Stimulated activated CD8-positive, alpha-beta memory T cell treated with anti-CD3 and anti-CD28 coated beads, Interleukin-4, amount 100 ng/mL, for 48 hours (primary cell): ENCODE measurements around the gene PDXK.
"Not testable (repeated sequence)": the region's sequence is repeated elsewhere in the genome, so short reads cannot be mapped to it uniquely, and the experiment has no call there.

Experiments
- DNase-seq: peaks from one replicate; pipeline ENCODE4 v3.0.0-alpha.2; 2020

PDXK gene

GRCh38 chr21:43718872-43719747, at the start of gene PDXK:
PDXK (plus strand) TSS chr21:43719129; CDS start chr21:43719295, 166 bp downstream.
- DNase-seq: peak; percentile 82

DNA sequence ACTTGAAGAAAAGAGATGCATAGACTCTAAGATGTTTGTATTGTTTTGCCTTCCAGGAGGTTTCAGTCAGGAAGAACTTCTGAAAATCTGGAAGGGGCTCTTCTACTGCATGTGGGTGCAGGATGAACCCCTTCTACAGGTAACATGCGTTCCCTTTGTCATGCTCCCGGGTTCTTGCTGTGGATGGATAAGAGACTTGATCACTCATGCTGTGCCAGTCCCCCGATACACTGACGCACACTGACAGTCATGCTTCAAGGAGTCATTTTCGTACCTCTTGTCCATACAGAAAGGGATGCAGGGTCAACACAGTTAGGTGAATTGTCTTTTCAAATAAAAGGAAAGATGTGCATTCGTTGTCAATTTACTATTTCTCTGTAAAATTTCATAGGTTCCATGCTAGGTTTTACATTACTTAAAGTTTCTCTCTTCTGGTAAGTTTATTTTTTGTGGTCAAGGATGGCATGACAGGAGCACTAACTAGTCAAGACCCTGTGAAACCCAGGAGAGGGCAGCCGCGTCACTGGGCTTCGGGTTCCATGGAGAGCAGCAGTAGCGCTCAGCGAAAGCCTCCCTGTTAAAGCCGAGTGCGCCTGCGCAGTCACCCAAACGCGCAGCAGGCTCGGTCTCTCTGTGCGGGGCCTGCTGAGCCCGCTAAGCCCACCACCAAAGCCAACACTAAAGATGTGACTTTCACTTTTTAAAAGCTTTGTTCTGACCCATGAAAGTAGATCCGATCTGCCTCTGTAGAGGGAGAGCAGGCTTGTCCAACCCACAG, 48.9 kb upstream of the PDXK start:
- no peak for DNase-seq

GRCh38 chr21:43675871-43676270, 43.1 kb upstream of the PDXK start:
- DNase-seq: no peak

DNA sequence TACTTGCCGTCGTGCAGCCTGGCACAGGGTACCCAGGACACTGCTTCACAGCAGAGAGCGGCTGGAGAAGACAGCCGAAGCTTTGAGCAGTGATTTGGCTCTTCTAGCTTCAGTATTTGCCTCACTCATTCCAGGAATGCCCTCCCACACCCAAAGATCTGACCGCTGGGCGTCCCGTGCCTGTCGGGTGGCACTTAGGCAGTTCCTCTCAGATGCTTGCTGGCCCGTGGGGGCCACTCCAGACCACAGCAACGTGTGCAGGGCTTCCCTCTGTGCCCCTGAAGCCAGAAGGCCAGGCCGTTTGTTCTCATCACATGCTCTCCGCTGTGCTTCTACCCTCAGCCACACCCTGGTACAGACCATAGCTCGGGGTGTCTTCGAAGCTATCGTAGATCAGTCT, 42.5 kb upstream of the PDXK start:
- no peak for DNase-seq

- DNase-seq: no peak
Measured at GRCh38 chr21:43679951-43680350, 39.0 kb upstream of the PDXK start.

GRCh38 chr21:43680421-43680820, 38.5 kb upstream of the PDXK start:
- not testable (repeated sequence) for DNase-seq

DNA sequence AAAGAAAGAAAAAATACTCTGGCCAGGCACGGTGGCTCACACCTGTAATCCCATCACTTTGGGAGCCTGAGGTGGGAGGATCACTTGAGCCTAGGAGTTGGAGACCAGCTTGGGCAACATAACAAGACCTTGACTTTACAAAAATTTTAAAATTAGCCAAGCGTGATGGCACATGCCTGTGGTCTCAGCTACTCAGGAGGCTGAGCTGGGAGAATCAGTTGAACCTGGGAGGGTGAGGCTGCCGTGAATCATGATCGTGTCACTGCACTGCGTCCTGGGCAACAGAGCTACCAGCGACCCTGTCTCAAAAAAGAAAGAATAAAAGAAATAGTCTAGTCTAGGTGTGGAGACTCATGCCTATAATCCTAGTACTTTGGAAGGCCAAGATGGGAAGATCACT, 37.3 kb upstream of the PDXK start:
- no peak for DNase-seq

GRCh38 chr21:43684424-43684823, 34.5 kb upstream of the PDXK start:
- no peak for DNase-seq

GRCh38 chr21:43686811-43687565, 31.9 kb upstream of the PDXK start:
- no peak for DNase-seq

DNA sequence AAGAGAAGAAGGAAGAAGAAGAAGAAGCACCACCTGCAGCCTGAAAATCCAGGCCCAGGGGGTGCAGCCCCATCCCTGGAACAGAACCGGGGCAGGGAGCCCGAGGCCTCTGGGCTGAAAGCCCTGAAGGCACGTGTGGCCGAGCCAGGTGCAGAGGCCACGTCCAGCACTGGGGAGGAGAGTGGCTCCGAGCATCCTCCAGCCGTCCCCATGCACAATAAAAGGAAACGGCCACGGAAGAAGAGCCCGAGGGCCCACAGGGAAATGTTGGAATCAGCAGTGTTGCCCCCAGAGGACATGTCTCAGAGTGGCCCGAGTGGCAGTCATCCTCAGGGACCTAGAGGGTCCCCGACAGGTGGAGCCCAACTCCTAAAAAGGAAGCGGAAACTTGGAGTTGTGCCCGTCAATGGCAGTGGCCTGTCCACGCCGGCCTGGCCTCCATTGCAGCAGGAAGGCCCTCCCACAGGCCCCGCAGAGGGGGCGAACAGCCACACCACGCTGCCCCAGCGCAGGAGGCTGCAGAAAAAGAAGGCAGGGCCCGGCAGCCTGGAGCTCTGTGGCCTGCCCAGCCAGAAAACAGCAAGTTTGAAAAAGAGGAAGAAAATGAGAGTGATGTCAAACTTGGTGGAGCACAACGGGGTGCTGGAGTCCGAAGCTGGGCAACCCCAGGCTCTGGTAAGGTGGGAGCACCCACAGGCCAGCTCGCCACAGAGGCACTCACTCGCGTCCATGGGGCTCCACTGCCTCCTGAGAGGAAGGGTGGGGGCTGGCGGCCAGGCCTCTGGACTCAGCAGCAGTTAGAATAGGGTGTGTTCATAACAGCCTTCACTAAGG, 31.1 kb upstream of the PDXK start:
- DNase-seq: no peak

GRCh38 chr21:43688906-43689305, 30.0 kb upstream of the PDXK start:
- DNase-seq: no peak

DNA sequence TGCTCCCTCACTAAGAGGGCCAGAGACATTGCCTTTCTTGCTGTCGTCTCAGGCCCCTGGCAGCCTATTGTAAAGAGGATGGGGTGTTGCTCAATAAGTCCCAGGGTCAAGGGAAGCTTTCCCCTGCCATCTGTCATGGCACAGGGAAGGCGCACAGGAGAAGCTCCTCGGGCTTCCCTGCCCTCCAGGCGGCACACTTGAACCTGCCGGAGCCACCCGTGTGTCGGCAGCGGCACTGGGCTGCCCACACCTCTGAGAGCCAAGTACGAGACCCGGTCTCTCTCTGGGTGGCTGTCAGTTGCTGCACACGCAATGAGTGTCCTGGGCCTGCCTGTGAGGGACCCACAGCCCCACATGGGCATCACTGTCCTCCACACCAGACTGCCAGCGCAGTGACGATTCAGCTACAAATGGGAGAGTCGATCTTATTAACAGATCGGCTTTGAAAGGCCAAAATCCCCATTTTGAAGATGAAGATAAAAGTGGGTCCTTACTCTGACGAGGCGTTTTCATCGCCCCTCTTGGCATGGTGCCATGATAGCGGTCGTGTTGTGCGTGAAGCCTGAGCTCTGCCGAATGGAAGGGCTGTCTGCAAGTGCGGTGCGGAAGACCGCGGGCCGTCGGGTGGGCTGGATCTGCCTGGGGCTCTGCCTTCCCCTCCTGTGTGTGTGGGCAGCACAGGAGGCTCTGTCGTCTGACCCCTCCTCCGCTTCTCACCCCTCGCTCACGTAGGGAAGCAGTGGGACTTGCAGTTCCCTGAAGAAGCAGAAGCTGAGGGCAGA, 29.2 kb upstream of the PDXK start:
- no peak for DNase-seq

DNA sequence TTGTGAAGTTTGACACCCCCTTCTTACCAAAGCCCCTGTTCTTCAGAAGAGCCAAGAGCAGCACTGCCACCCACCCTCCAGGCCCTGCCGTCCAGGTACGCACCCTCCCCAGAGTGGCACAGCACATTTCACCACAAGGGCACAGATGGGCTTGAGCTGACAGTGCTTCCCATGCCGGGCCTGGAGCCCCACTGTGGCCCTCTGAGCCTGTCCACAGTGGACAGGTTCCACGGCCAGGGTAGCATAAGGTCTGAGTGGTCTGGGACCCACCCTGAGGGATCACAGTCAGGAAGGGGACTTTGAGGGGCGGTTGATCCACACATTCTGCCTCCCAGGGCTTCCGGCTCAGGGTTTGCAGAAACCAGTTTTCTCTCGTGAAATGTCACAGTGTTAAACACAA, 28.6 kb upstream of the PDXK start:
- no peak for DNase-seq

DNA sequence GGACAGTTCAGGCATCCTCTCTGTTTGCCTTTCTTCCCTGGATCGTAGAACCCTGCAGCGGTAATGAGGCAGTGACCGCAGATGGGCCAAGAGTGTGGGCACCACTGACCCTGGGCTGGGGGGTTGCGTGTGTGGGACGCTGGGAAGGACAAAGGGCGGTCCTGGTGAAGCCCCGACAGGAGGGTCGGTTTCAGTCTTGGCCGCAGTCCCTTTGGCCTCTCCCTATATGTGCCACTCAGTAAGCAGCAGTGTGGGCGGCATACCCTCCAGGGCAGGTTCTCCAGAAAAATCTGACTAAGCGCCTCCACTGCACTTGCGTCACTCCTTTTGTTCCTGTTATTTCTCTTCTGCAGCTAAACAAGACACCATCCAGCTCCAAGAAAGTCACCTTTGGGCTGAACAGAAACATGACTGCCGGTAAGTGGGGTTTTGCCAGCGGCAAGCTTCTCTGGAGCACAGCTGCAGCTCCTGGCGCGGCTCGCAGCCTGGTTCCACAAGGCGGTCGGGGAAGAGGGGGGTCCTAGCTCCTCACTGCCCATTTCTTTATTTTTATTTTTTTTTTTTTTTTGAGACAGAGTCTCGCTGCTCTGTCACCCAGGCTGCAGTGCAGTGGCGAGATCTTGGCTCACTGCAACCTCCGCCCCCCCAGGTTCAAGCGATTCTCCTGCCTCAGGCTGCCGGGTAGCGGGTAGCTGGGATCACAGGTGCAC, 27.7 kb upstream of the PDXK start:
- no peak for DNase-seq

DNA sequence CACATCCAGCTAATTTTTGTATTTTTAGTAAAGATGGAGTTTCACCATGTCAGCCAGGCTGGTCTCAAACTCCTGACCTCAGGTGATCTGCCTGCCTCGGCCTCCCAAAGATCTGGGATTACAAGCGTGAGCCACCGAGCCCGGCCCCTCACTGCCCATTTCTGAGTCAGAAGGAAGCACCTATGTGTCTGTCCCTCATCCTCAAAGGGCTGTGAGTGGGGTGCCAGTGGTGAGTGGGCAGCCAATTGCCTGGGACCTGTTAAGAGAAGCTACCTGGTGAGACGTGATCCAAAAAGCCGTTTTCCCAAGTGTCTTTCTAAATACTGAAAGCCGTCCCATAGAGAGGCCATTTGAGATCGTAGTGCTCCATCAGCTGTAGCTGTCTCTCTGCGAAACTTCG, 27.1 kb upstream of the PDXK start:
- DNase-seq: no peak

DNA sequence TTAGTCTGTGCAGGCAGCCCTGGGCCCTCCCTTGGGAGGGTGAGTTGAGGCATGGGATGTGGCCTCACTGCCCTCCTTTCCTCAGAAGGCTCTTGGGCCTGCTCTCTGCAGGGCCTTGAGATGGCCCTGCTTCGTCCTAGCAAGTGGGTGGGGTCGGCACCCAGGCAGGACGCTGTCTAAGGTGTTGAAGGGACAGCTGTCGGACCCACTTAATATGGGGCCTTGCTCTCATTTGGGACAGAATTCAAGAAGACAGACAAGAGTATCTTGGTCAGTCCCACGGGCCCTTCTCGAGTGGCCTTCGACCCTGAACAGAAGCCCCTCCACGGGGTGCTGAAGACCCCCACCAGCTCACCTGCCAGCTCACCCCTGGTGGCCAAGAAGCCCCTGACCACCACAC, 26.0 kb upstream of the PDXK start:
- no peak for DNase-seq

DNA sequence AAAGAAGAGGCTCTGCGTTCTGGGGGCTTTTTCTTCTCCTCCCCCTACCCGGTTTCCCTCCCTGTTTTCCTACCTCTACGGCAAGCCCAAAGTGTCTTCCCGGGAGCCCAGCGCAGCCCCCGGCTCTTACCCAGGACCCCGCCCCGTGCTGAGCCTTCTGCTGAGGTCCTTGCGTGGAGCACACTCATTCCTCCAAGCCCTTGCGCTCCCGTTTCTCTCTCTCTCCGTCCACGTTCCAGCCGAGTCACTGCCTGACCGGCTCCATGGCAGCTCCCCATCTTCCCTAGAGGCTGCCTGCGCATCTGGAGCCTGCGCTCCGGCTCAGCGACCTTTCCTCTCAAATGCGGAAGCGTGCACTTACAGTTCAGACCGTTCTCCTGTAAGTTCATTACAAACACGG, 24.9 kb upstream of the PDXK start:
- DNase-seq: no peak

DNA sequence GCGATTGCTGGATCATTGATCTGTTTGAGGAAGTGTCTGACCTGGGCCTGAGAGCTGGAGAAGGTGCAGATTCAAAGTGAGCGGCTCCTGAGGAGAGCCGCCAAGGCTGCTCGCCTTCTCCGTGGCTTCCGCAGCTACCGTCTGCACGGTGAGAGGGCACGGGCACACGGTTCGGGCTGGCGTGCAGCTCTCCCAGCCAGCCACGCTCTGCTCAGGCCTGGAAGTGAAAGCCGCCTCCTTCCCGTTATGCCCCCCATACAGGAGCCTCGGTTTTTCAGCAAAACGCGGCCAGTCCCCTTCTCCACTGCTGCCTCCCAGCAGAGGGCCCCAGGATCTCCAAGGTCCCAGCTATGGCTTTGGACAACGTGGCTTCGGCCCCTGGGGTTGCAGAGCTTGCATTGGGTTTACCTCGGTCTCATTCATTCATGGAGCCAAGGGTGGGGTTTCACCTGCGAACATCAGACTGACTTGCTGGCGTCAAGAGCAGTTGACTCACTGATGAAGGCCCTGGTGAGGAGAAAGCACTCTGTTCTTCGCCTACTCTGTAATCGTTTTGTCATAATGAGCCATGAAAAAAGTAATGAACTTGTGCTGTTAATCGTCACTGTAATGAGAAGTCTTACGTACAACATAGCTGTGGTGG, 24.4 kb upstream of the PDXK start:
- no peak for DNase-seq

DNA sequence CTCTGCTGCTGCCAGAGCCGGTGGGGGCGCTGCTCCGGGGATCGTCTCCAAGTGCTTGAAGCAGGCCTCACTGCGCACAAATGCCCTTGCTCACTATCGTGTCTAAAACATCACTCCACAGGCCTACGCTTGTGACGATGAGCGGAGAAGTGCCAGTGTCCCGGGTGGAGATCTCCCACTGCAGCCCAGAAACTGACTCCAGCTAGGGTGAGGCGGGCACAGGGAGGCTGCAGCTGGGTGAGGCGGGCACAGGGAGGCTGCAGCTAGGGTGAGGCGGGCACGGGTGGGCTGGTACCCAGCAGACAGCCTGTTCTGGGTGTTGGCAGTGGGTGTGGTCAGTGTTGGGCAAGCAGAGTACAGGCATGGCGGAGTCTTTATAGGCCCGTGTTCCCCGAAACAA, 22.7 kb upstream of the PDXK start:
- no peak for DNase-seq
